IMR-90 (cell line): ENCODE results near the gene KCNMA1. TPM values are rescaled to one million over a fixed set of nuclear protein-coding genes. Genes with fewer than 3 reads are reported as not detected.

Source experiments
- ATAC-seq: fragments of 200-7000 bp; cut with Tn5 transposase; 2 replicates; pipeline ENCODE4 v1.9.1; 2020; ENCODE audit warnings: low read depth, mild to moderate bottlenecking, moderate library complexity
- BruUV-seq: library from RNA; stranded (reverse); fragments of 400-500 nt; replicated peaks from 2 replicates; lab custom pipeline; 2021; lab: Mats Ljungman, UMichigan
- CTCF ChIA-PET: fragments of 300-600 bp; formaldehyde crosslinking; extraction: SDS; loops from one replicate; lab custom pipeline; 2021; ENCODE audit warnings: antibody characterized with exemption; lab: Yijun Ruan, JAX
- POLR2A ChIA-PET: fragments of 300-600 bp; sonication (Branson Sonifier 250); formaldehyde crosslinking; loops from one replicate; lab custom pipeline; 2022; ENCODE audit warnings: antibody characterized with exemption; ENCODE audit not compliant: unreplicated experiment; lab: Charles Lee
- DNase-seq: peaks from one replicate; pipeline ENCODE4 v3.0.0; 2013
- H2AFZ ChIP-seq: replicated peaks from 2 replicates; pipeline ENCODE3; 2013; ENCODE audit warnings: low read length, mild to moderate bottlenecking; ENCODE audit not compliant: poor library complexity
- H2AK5ac ChIP-seq: 2 replicates; pipeline ENCODE4 v1.6.1; 2013; ENCODE audit warnings: low read depth, low read length, inconsistent platforms
- H2AK9ac ChIP-seq: replicated peaks from 2 replicates; pipeline ENCODE3; 2013; ENCODE audit warnings: mild to moderate bottlenecking, low read depth, low read length, moderate library complexity; ENCODE audit not compliant: poor library complexity
- H2BK120ac ChIP-seq: 2 replicates; pipeline ENCODE4 v1.6.1; 2013; ENCODE audit warnings: low read depth, low read length, inconsistent platforms
- H2BK15ac ChIP-seq: 3 replicates; pipeline ENCODE4 v1.6.1; 2013; ENCODE audit warnings: low read depth, low read length, inconsistent platforms
- H2BK20ac ChIP-seq: 2 replicates; pipeline ENCODE4 v1.6.1; 2013; ENCODE audit warnings: low read depth, mild to moderate bottlenecking, inconsistent platforms, low read length, moderate library complexity
- H2BK5ac ChIP-seq: 2 replicates; pipeline ENCODE4 v1.6.1; 2013; ENCODE audit warnings: mild to moderate bottlenecking, low read depth, low read length, inconsistent platforms; ENCODE audit not compliant: poor library complexity, severe bottlenecking
- H3K14ac ChIP-seq: replicated peaks from 2 replicates; pipeline ENCODE4 v1.6.1; 2013; ENCODE audit warnings: low read depth, low read length, inconsistent platforms
- H3K18ac ChIP-seq: 2 replicates; pipeline ENCODE4 v1.6.1; 2013; ENCODE audit warnings: low read depth, low read length, control low read depth
- H3K23ac ChIP-seq: 2 replicates; pipeline ENCODE4 v1.6.1; 2013; ENCODE audit warnings: low read depth, low read length, inconsistent platforms
- H3K27ac ChIP-seq: 2 replicates; pipeline ENCODE4 v1.5.1; 2013; ENCODE audit warnings: mild to moderate bottlenecking, control low read depth, low read length; ENCODE audit not compliant: insufficient read depth
- H3K27me3 ChIP-seq: 2 replicates; pipeline ENCODE4 v1.6.1; 2013; ENCODE audit warnings: low read length; ENCODE audit not compliant: control insufficient read depth, insufficient read depth
- H3K36me3 ChIP-seq: 2 replicates; pipeline ENCODE4 v1.6.1; 2013; ENCODE audit warnings: low read length, mixed read lengths; ENCODE audit not compliant: control insufficient read depth, insufficient read depth
- H3K4ac ChIP-seq: 2 replicates; pipeline ENCODE4 v1.6.1; 2013; ENCODE audit warnings: low read depth, low read length, inconsistent platforms
- H3K4me1 ChIP-seq: 2 replicates; pipeline ENCODE4 v1.6.1; 2013; ENCODE audit warnings: low read length, mixed read lengths; ENCODE audit not compliant: control insufficient read depth, insufficient read depth
- H3K4me2 ChIP-seq: 2 replicates; pipeline ENCODE4 v1.6.1; 2013; ENCODE audit warnings: low read depth, mild to moderate bottlenecking, control low read depth, low read length, moderate library complexity
- H3K4me3 ChIP-seq: 2 replicates; pipeline ENCODE4 v1.5.1; 2013; ENCODE audit warnings: low read depth, mild to moderate bottlenecking, control low read depth, low read length, moderate library complexity; ENCODE audit not compliant: insufficient read depth
- H3K56ac ChIP-seq: 2 replicates; pipeline ENCODE4 v1.6.1; 2013; ENCODE audit warnings: low read length, inconsistent platforms; ENCODE audit not compliant: insufficient read depth; ENCODE audit errors: extremely low read depth
- H3K79me1 ChIP-seq, 2 experiments: 2 replicates each; pipeline ENCODE4 v1.6.1; 2013; ENCODE audit warnings: low read length in 2 of 2, inconsistent platforms in 1 of 2, low read depth in 1 of 2
- H3K9ac ChIP-seq: 2 replicates; pipeline ENCODE4 v1.6.1; 2013; ENCODE audit warnings: low read depth, low read length, control low read depth
- H3K9me1 ChIP-seq: 2 replicates; pipeline ENCODE4 v1.6.1; 2013; ENCODE audit warnings: low read length, inconsistent platforms; ENCODE audit not compliant: insufficient read depth
- H3K9me3 ChIP-seq: 2 replicates; pipeline ENCODE4 v1.6.1; 2013; ENCODE audit warnings: low read length; ENCODE audit not compliant: control insufficient read depth, insufficient read depth
- H4K20me1 ChIP-seq: 2 replicates; pipeline ENCODE4 v1.6.1; 2013; ENCODE audit warnings: low read length, inconsistent platforms; ENCODE audit not compliant: insufficient read depth
- H4K5ac ChIP-seq: 2 replicates; pipeline ENCODE4 v1.6.1; 2013; ENCODE audit warnings: mild to moderate bottlenecking, low read depth, low read length, control low read depth
- H4K8ac ChIP-seq, 2 experiments: 2 replicates each; pipeline ENCODE4 v1.6.1; 2013; ENCODE audit warnings: low read depth in 2 of 2, low read length in 2 of 2, control low read depth in 1 of 2, inconsistent platforms in 1 of 2
- H4K91ac ChIP-seq: 2 replicates; pipeline ENCODE4 v1.6.1; 2013; ENCODE audit warnings: low read depth, low read length, inconsistent platforms; ENCODE audit not compliant: insufficient read depth
- CHD1 ChIP-seq: IDR thresholded peaks from 2 replicates; pipeline ENCODE4 v1.6.1; 2012; ENCODE audit warnings: low read depth, low read length, improper control_type of control experiment
- CTCF ChIP-seq: conservative IDR thresholded peaks from 2 replicates; pipeline ENCODE4 v1.5.1; 2012; ENCODE audit warnings: mild to moderate bottlenecking, low read depth, low read length, improper control_type of control experiment
- ELK1 ChIP-seq: fragments of 150-350 bp; IDR thresholded peaks from 2 replicates; pipeline ENCODE4 v1.6.1; 2016; ENCODE audit warnings: low read depth, mild to moderate bottlenecking, low read length, moderate library complexity, borderline replicate concordance
- FOS ChIP-seq: fragments of 150-350 bp; IDR thresholded peaks from 2 replicates; pipeline ENCODE4 v1.6.1; 2016; ENCODE audit warnings: low read depth, low read length
- MAFK ChIP-seq: IDR thresholded peaks from 2 replicates; pipeline ENCODE4 v1.6.1; 2012; ENCODE audit warnings: low read depth, low read length, improper control_type of control experiment
- MAZ ChIP-seq: IDR thresholded peaks from 2 replicates; pipeline ENCODE4 v1.6.1; 2012; ENCODE audit warnings: low read depth, mild to moderate bottlenecking, low read length, improper control_type of control experiment, moderate library complexity, borderline replicate concordance
- MXI1 ChIP-seq: IDR thresholded peaks from 2 replicates; pipeline ENCODE4 v1.6.1; 2012; ENCODE audit warnings: low read depth, mild to moderate bottlenecking, low read length, moderate library complexity, borderline replicate concordance
- NFE2L2 ChIP-seq: fragments of 150-350 bp; IDR thresholded peaks from 2 replicates; pipeline ENCODE4 v1.6.1; 2016; ENCODE audit warnings: low read depth, mild to moderate bottlenecking, low read length
- POLR2A ChIP-seq: IDR thresholded peaks from 2 replicates; pipeline ENCODE4 v1.6.1; 2012; ENCODE audit warnings: mild to moderate bottlenecking, low read depth, low read length
- RCOR1 ChIP-seq: IDR thresholded peaks from 2 replicates; pipeline ENCODE4 v1.6.1; 2012; ENCODE audit warnings: mild to moderate bottlenecking, low read length, improper control_type of control experiment; ENCODE audit not compliant: insufficient replicate concordance
- RFX5 ChIP-seq: IDR thresholded peaks from 2 replicates; pipeline ENCODE4 v1.8.0; 2012; ENCODE audit warnings: low read depth, mild to moderate bottlenecking, low read length, moderate library complexity
- SMC3 ChIP-seq: fragments of 150-350 bp; IDR thresholded peaks from 2 replicates; pipeline ENCODE4 v1.6.1; 2016; ENCODE audit warnings: low read depth, mild to moderate bottlenecking, antibody characterized with exemption, low read length, moderate library complexity
- USF2 ChIP-seq: fragments of 150-350 bp; IDR thresholded peaks from 2 replicates; pipeline ENCODE4 v1.6.1; 2017; ENCODE audit warnings: mild to moderate bottlenecking, antibody characterized with exemption, low read length, low read depth
- WGBS, 2 experiments: methylation state at CpG; one replicate each; pipeline versions ENCODE4 v1.1.5 to v1.1.7; 2013; ENCODE audit warnings: missing lambda C conversion rate in 2 of 2; ENCODE audit not compliant: insufficient read length in 1 of 2; ENCODE audit errors: extremely low coverage in 2 of 2; 5-methylcytosine and 5-hydroxymethylcytosine counted together
- dilution Hi-C: fragments of 300-500 bp; cut with HindIII; formaldehyde crosslinking; loops from one replicate; pipeline ENCODE4 v1.14.3; 2018; ENCODE audit warnings: low sequenced_read_pairs; ENCODE audit not compliant: unreplicated experiment
- in situ Hi-C: fragments of 300-500 bp; cut with MboI; formaldehyde crosslinking; loops from 3 replicates; pipeline ENCODE4 v1.14.3; 2019; ENCODE audit warnings: low sequenced_read_pairs, inconsistent platforms, mixed read lengths
- intact Hi-C: fragments of 100-400 bp; cut with micrococcal nuclease; formaldehyde crosslinking; loops from 2 replicates; pipeline ENCODE4 v1.10.0; 2022
- polyA plus RNA-seq, 3 experiments: library from polyadenylated mRNA; depleted of rRNA; stranded (reverse); fragments of >200 nt; gene quantifications; 2 replicates each; pipeline ENCODE4 v1.2.3, GENCODE V29; 2012; ENCODE audit warnings: low replicate concordance in 1 of 3
- total RNA-seq: library from RNA; depleted of rRNA; stranded (reverse); fragments of >200 nt; gene quantifications from 2 replicates; pipeline ENCODE4 v1.2.3, GENCODE V29; 2012

The KCNMA1 gene
- total and polyA plus RNA-seq, 2 of the 4 experiments (the other 2 are of a cell fraction), result 25.6 to 29.6 TPM

DNA sequence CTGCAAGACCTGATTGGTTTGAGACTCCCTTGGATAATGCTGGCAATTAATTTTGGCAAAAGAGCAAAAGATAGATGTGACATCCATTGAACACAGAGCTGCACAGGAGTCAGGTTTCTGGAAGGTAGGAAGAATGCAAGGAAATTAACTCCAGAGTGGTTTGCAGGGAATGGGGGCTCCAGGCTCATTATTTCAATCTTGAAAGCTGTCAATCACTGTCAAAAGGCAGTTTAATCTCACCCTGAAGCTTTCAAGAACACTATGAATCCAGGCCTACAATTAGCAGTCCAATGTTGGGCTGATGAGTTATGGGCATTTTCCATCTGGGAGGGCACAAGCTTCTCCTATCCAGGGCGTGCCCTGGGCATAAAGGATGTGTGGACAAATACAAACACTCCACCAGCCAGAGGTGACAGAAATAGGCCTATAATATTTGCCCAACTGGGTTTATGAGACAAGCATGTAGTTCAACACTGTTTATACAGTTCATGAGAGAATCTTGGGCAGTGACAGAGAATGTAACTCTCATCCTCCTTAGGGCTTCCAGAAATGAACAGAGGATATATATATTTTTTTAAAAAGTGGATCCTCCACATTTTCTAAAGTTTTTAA, 80.5 kb downstream of the KCNMA1 start:
- Histone ChIP-seq H2AK9ac (no peak overlapping the region), H2BK20ac (no peak overlapping the region), H2AK5ac (no peak overlapping the region), H3K27ac (no peak overlapping the region), H3K23ac (no peak overlapping the region), H3K4me3 (no peak overlapping the region), H3K9ac (no peak overlapping the region), H4K20me1 (no peaks in the 10 kb centered on the region), H3K9me3 (no peaks in the 10 kb centered on the region), H3K56ac (no peak overlapping the region), H2BK15ac (no peak overlapping the region), H2BK120ac (no peak overlapping the region), H3K18ac (no peak overlapping the region), H3K4ac (no peak overlapping the region), H3K4me1 (peaks cover 5% of the 10 kb centered on the region; the same call in 1 of the 2 replicates), H4K5ac (no peak overlapping the region), H4K91ac (no peak overlapping the region), H3K4me2 (no peak overlapping the region), H4K8ac (no peak overlapping the region), H3K36me3 (no peaks in the 10 kb centered on the region), H3K9me1 (peaks cover 7% of the 10 kb centered on the region), H2BK5ac (no peak overlapping the region), H3K79me1 (no peaks in the 10 kb centered on the region), H3K27me3 (no peaks in the 10 kb centered on the region), H3K14ac (no peak overlapping the region), H2AFZ (no peak overlapping the region)
- ChIA-PET CTCF (no interaction called here), POLR2A (no interaction called here)
- dilution Hi-C loops, result no loop called here
- intact Hi-C loops, result no loop called here
- no CpG with 5 or more reads among the region's 1 CpG for WGBS, 2 experiments
- in situ Hi-C loops, result no loop called here
- no TSS peak for BruUV-seq
- DNase-seq, result no peak
- ATAC-seq, result no peak
- TF ChIP-seq CHD1, result no peak
- TF ChIP-seq ELK1, result no peak
- no peak for TF ChIP-seq NFE2L2
- TF ChIP-seq USF2, result no peak
- TF ChIP-seq SMC3, result no peak
- no peak for TF ChIP-seq RCOR1
- no peak for TF ChIP-seq MAFK
- TF ChIP-seq CTCF, result no peak
- TF ChIP-seq POLR2A, result no peak
- no peak for TF ChIP-seq MAZ
- TF ChIP-seq MXI1, result no peak
- TF ChIP-seq FOS, result no peak
- TF ChIP-seq RFX5, result no peak
